GM18858 (cell line): ENCODE measurements around the gene RBP7.

Experiments
- ATAC-seq: cut with Tn5 transposase; IDR thresholded peaks from one replicate; pipeline ENCODE4 v1.9.1; 2021; ENCODE audit not compliant: unreplicated experiment

Gene RBP7

GRCh38 chr1:10064416-10065343 lies 67.7 kb downstream of the RBP7 start:
- ATAC-seq = no peak

- no peak for ATAC-seq
Observed at GRCh38 chr1:10065344-10065685, 68.3 kb downstream of the RBP7 start.
